IMR-90 (cell line): ENCODE data around the gene NAGPA. TPM values are rescaled to one million over a fixed set of nuclear protein-coding genes. Genes with fewer than 3 reads are reported as not detected.

Experiments
- ATAC-seq: fragments of 200-7000 bp; cut with Tn5 transposase; 2 replicates; pipeline ENCODE4 v1.9.1; 2020; ENCODE audit warnings: low read depth, mild to moderate bottlenecking, moderate library complexity
- BruUV-seq: library from RNA; stranded (reverse); fragments of 400-500 nt; replicated peaks from 2 replicates; lab custom pipeline; 2021; lab: Mats Ljungman, UMichigan
- CTCF ChIA-PET: fragments of 300-600 bp; formaldehyde crosslinking; extraction: SDS; loops from one replicate; lab custom pipeline; 2021; ENCODE audit warnings: antibody characterized with exemption; lab: Yijun Ruan, JAX
- POLR2A ChIA-PET: fragments of 300-600 bp; sonication (Branson Sonifier 250); formaldehyde crosslinking; loops from one replicate; lab custom pipeline; 2022; ENCODE audit warnings: antibody characterized with exemption; ENCODE audit not compliant: unreplicated experiment; lab: Charles Lee
- DNase-seq: peaks from one replicate; pipeline ENCODE4 v3.0.0; 2013
- H2AFZ ChIP-seq: replicated peaks from 2 replicates; pipeline ENCODE3; 2013; ENCODE audit warnings: low read length, mild to moderate bottlenecking; ENCODE audit not compliant: poor library complexity
- H2AK5ac ChIP-seq: 2 replicates; pipeline ENCODE4 v1.6.1; 2013; ENCODE audit warnings: low read depth, low read length, inconsistent platforms
- H2AK9ac ChIP-seq: replicated peaks from 2 replicates; pipeline ENCODE3; 2013; ENCODE audit warnings: mild to moderate bottlenecking, low read depth, low read length, moderate library complexity; ENCODE audit not compliant: poor library complexity
- H2BK120ac ChIP-seq: 2 replicates; pipeline ENCODE4 v1.6.1; 2013; ENCODE audit warnings: low read depth, low read length, inconsistent platforms
- H2BK15ac ChIP-seq: 3 replicates; pipeline ENCODE4 v1.6.1; 2013; ENCODE audit warnings: low read depth, low read length, inconsistent platforms
- H2BK20ac ChIP-seq: 2 replicates; pipeline ENCODE4 v1.6.1; 2013; ENCODE audit warnings: low read depth, mild to moderate bottlenecking, inconsistent platforms, low read length, moderate library complexity
- H2BK5ac ChIP-seq: 2 replicates; pipeline ENCODE4 v1.6.1; 2013; ENCODE audit warnings: mild to moderate bottlenecking, low read depth, low read length, inconsistent platforms; ENCODE audit not compliant: poor library complexity, severe bottlenecking
- H3K14ac ChIP-seq: replicated peaks from 2 replicates; pipeline ENCODE4 v1.6.1; 2013; ENCODE audit warnings: low read depth, low read length, inconsistent platforms
- H3K18ac ChIP-seq: 2 replicates; pipeline ENCODE4 v1.6.1; 2013; ENCODE audit warnings: low read depth, low read length, control low read depth
- H3K23ac ChIP-seq: 2 replicates; pipeline ENCODE4 v1.6.1; 2013; ENCODE audit warnings: low read depth, low read length, inconsistent platforms
- H3K27ac ChIP-seq: 2 replicates; pipeline ENCODE4 v1.5.1; 2013; ENCODE audit warnings: mild to moderate bottlenecking, control low read depth, low read length; ENCODE audit not compliant: insufficient read depth
- H3K27me3 ChIP-seq: 2 replicates; pipeline ENCODE4 v1.6.1; 2013; ENCODE audit warnings: low read length; ENCODE audit not compliant: control insufficient read depth, insufficient read depth
- H3K36me3 ChIP-seq: 2 replicates; pipeline ENCODE4 v1.6.1; 2013; ENCODE audit warnings: low read length, mixed read lengths; ENCODE audit not compliant: control insufficient read depth, insufficient read depth
- H3K4ac ChIP-seq: 2 replicates; pipeline ENCODE4 v1.6.1; 2013; ENCODE audit warnings: low read depth, low read length, inconsistent platforms
- H3K4me1 ChIP-seq: 2 replicates; pipeline ENCODE4 v1.6.1; 2013; ENCODE audit warnings: low read length, mixed read lengths; ENCODE audit not compliant: control insufficient read depth, insufficient read depth
- H3K4me2 ChIP-seq: 2 replicates; pipeline ENCODE4 v1.6.1; 2013; ENCODE audit warnings: low read depth, mild to moderate bottlenecking, control low read depth, low read length, moderate library complexity
- H3K4me3 ChIP-seq: 2 replicates; pipeline ENCODE4 v1.5.1; 2013; ENCODE audit warnings: low read depth, mild to moderate bottlenecking, control low read depth, low read length, moderate library complexity; ENCODE audit not compliant: insufficient read depth
- H3K56ac ChIP-seq: 2 replicates; pipeline ENCODE4 v1.6.1; 2013; ENCODE audit warnings: low read length, inconsistent platforms; ENCODE audit not compliant: insufficient read depth; ENCODE audit errors: extremely low read depth
- H3K79me1 ChIP-seq, 2 experiments: 2 replicates each; pipeline ENCODE4 v1.6.1; 2013; ENCODE audit warnings: low read length in 2 of 2, inconsistent platforms in 1 of 2, low read depth in 1 of 2
- H3K9ac ChIP-seq: 2 replicates; pipeline ENCODE4 v1.6.1; 2013; ENCODE audit warnings: low read depth, low read length, control low read depth
- H3K9me1 ChIP-seq: 2 replicates; pipeline ENCODE4 v1.6.1; 2013; ENCODE audit warnings: low read length, inconsistent platforms; ENCODE audit not compliant: insufficient read depth
- H3K9me3 ChIP-seq: 2 replicates; pipeline ENCODE4 v1.6.1; 2013; ENCODE audit warnings: low read length; ENCODE audit not compliant: control insufficient read depth, insufficient read depth
- H4K20me1 ChIP-seq: 2 replicates; pipeline ENCODE4 v1.6.1; 2013; ENCODE audit warnings: low read length, inconsistent platforms; ENCODE audit not compliant: insufficient read depth
- H4K5ac ChIP-seq: 2 replicates; pipeline ENCODE4 v1.6.1; 2013; ENCODE audit warnings: mild to moderate bottlenecking, low read depth, low read length, control low read depth
- H4K8ac ChIP-seq, 2 experiments: 2 replicates each; pipeline ENCODE4 v1.6.1; 2013; ENCODE audit warnings: low read depth in 2 of 2, low read length in 2 of 2, control low read depth in 1 of 2, inconsistent platforms in 1 of 2
- H4K91ac ChIP-seq: 2 replicates; pipeline ENCODE4 v1.6.1; 2013; ENCODE audit warnings: low read depth, low read length, inconsistent platforms; ENCODE audit not compliant: insufficient read depth
- BHLHE40 ChIP-seq: fragments of 150-350 bp; IDR thresholded peaks from 2 replicates; pipeline ENCODE4 v1.6.1; 2016; ENCODE audit warnings: mild to moderate bottlenecking, low read depth, low read length
- CEBPB ChIP-seq: IDR thresholded peaks from 2 replicates; pipeline ENCODE4 v1.6.1; 2012; ENCODE audit warnings: low read depth, low read length, improper control_type of control experiment
- CHD1 ChIP-seq: IDR thresholded peaks from 2 replicates; pipeline ENCODE4 v1.6.1; 2012; ENCODE audit warnings: low read depth, low read length, improper control_type of control experiment
- CTCF ChIP-seq: conservative IDR thresholded peaks from 2 replicates; pipeline ENCODE4 v1.5.1; 2012; ENCODE audit warnings: mild to moderate bottlenecking, low read depth, low read length, improper control_type of control experiment
- ELK1 ChIP-seq: fragments of 150-350 bp; IDR thresholded peaks from 2 replicates; pipeline ENCODE4 v1.6.1; 2016; ENCODE audit warnings: low read depth, mild to moderate bottlenecking, low read length, moderate library complexity, borderline replicate concordance
- FOS ChIP-seq: fragments of 150-350 bp; IDR thresholded peaks from 2 replicates; pipeline ENCODE4 v1.6.1; 2016; ENCODE audit warnings: low read depth, low read length
- MAFK ChIP-seq: IDR thresholded peaks from 2 replicates; pipeline ENCODE4 v1.6.1; 2012; ENCODE audit warnings: low read depth, low read length, improper control_type of control experiment
- MAZ ChIP-seq: IDR thresholded peaks from 2 replicates; pipeline ENCODE4 v1.6.1; 2012; ENCODE audit warnings: low read depth, mild to moderate bottlenecking, low read length, improper control_type of control experiment, moderate library complexity, borderline replicate concordance
- MXI1 ChIP-seq: IDR thresholded peaks from 2 replicates; pipeline ENCODE4 v1.6.1; 2012; ENCODE audit warnings: low read depth, mild to moderate bottlenecking, low read length, moderate library complexity, borderline replicate concordance
- NFE2L2 ChIP-seq: fragments of 150-350 bp; IDR thresholded peaks from 2 replicates; pipeline ENCODE4 v1.6.1; 2016; ENCODE audit warnings: low read depth, mild to moderate bottlenecking, low read length
- POLR2A ChIP-seq: IDR thresholded peaks from 2 replicates; pipeline ENCODE4 v1.6.1; 2012; ENCODE audit warnings: mild to moderate bottlenecking, low read depth, low read length
- RAD21 ChIP-seq: IDR thresholded peaks from 2 replicates; pipeline ENCODE4 v1.6.1; 2012; ENCODE audit warnings: low read length, improper control_type of control experiment
- RCOR1 ChIP-seq: IDR thresholded peaks from 2 replicates; pipeline ENCODE4 v1.6.1; 2012; ENCODE audit warnings: mild to moderate bottlenecking, low read length, improper control_type of control experiment; ENCODE audit not compliant: insufficient replicate concordance
- RFX5 ChIP-seq: IDR thresholded peaks from 2 replicates; pipeline ENCODE4 v1.8.0; 2012; ENCODE audit warnings: low read depth, mild to moderate bottlenecking, low read length, moderate library complexity
- USF2 ChIP-seq: fragments of 150-350 bp; IDR thresholded peaks from 2 replicates; pipeline ENCODE4 v1.6.1; 2017; ENCODE audit warnings: mild to moderate bottlenecking, antibody characterized with exemption, low read length, low read depth
- WGBS, 2 experiments: methylation state at CpG; one replicate each; pipeline versions ENCODE4 v1.1.5 to v1.1.7; 2013; ENCODE audit warnings: missing lambda C conversion rate in 2 of 2; ENCODE audit not compliant: insufficient read length in 1 of 2; ENCODE audit errors: extremely low coverage in 2 of 2; 5-methylcytosine and 5-hydroxymethylcytosine counted together
- dilution Hi-C: fragments of 300-500 bp; cut with HindIII; formaldehyde crosslinking; loops from one replicate; pipeline ENCODE4 v1.14.3; 2018; ENCODE audit warnings: low sequenced_read_pairs; ENCODE audit not compliant: unreplicated experiment
- in situ Hi-C: fragments of 300-500 bp; cut with MboI; formaldehyde crosslinking; loops from 3 replicates; pipeline ENCODE4 v1.14.3; 2019; ENCODE audit warnings: low sequenced_read_pairs, inconsistent platforms, mixed read lengths
- intact Hi-C: fragments of 100-400 bp; cut with micrococcal nuclease; formaldehyde crosslinking; loops from 2 replicates; pipeline ENCODE4 v1.10.0; 2022
- polyA plus RNA-seq, 3 experiments: library from polyadenylated mRNA; depleted of rRNA; stranded (reverse); fragments of >200 nt; gene quantifications; 2 replicates each; pipeline ENCODE4 v1.2.3, GENCODE V29; 2012; ENCODE audit warnings: low replicate concordance in 1 of 3
- total RNA-seq: library from RNA; depleted of rRNA; stranded (reverse); fragments of >200 nt; gene quantifications from 2 replicates; pipeline ENCODE4 v1.2.3, GENCODE V29; 2012

NAGPA gene
- total and polyA plus RNA-seq, 2 of the 4 experiments (the other 2 are of a cell fraction) = 6.5 to 12.2 TPM

GRCh38 chr16:5000573-5001001, 33.1 kb downstream of the NAGPA start:
- no peak overlapping the region for H2BK20ac ChIP-seq
- no peak overlapping the region for H2AK9ac ChIP-seq
- no peak overlapping the region for H2BK15ac ChIP-seq
- dilution Hi-C loops = no loop called here
- no peak overlapping the region for H4K5ac ChIP-seq
- no peak overlapping the region for H3K14ac ChIP-seq
- no peak overlapping the region for H2AFZ ChIP-seq
- no peaks in the 10 kb centered on the region for H3K36me3 ChIP-seq
- no peaks in the 10 kb centered on the region for H3K9me1 ChIP-seq
- no CpG with 5 or more reads among the region's 19 CpGs for WGBS, 2 experiments
- H3K4ac ChIP-seq = no peak overlapping the region
- H3K27ac ChIP-seq = no peak overlapping the region
- no peak overlapping the region for H3K23ac ChIP-seq
- no TSS peak for BruUV-seq
- H4K91ac ChIP-seq = no peak overlapping the region
- H2BK5ac ChIP-seq = no peak overlapping the region
- no peak overlapping the region for H3K4me2 ChIP-seq
- no peaks in the 10 kb centered on the region for H3K4me1 ChIP-seq
- no peak overlapping the region for H3K18ac ChIP-seq
- H4K8ac ChIP-seq = no peak overlapping the region
- in situ Hi-C loops = no loop called here
- H3K9me3 ChIP-seq = no peaks in the 10 kb centered on the region
- H3K79me1 ChIP-seq = no peaks in the 10 kb centered on the region
- no peak overlapping the region for H3K56ac ChIP-seq
- DNase-seq = no peak
- intact Hi-C loops = no loop called here
- peaks cover 8% of the 10 kb centered on the region; the same call in 1 of the 2 replicates for H3K27me3 ChIP-seq
- H4K20me1 ChIP-seq = no peaks in the 10 kb centered on the region
- TF ChIP-seq MAFK (no peak), CEBPB (no peak), RCOR1 (no peak), BHLHE40 (no peak), USF2 (no peak), FOS (no peak), RFX5 (no peak), ELK1 (no peak), MAZ (no peak), NFE2L2 (no peak), RAD21 (no peak), MXI1 (no peak), CTCF (no peak), POLR2A (no peak), CHD1 (no peak)
- no peak overlapping the region for H3K9ac ChIP-seq
- no peak overlapping the region for H3K4me3 ChIP-seq
- POLR2A ChIA-PET = no interaction called here
- no peak overlapping the region for H2BK120ac ChIP-seq
- ATAC-seq = no peak
- CTCF ChIA-PET = no interaction called here
- H2AK5ac ChIP-seq = no peak overlapping the region
